Activated T-helper 1 cell treated with anti-CD3 and anti-CD28 coated beads, Interleukin-2, amount 50 U/mL, for 16 hours (primary cell): Measurements from ENCODE around the gene INTS1.

ENCODE experiments used
- DNase-seq, 2 donors: peaks; one replicate each; pipeline ENCODE4 v3.0.0-alpha.2; 2020; ENCODE audit warnings: low read depth in 1 of 2, low spot score in 1 of 2

Gene INTS1

GRCh38 chr7:1508277-1508758 lies 4.1 kb upstream of the INTS1 start:
- DNase-seq = no peak

- no peak for DNase-seq
Observed at GRCh38 chr7:1505731-1506550, 1.8 kb upstream of the INTS1 start.

- no peak for DNase-seq
Observed at GRCh38 chr7:1503390-1503789, 799 bp downstream of the INTS1 start.

- no peak for DNase-seq
Observed at GRCh38 chr7:1502845-1503244, 1.3 kb downstream of the INTS1 start.

GRCh38 chr7:1501487-1502270 lies 2.5 kb downstream of the INTS1 start:
- DNase-seq = no peak

- no peak for DNase-seq
Observed at GRCh38 chr7:1500064-1500807, 4.0 kb downstream of the INTS1 start.

GRCh38 chr7:1499367-1500029 lies 4.7 kb downstream of the INTS1 start:
- no peak for DNase-seq

- no peak for DNase-seq
Observed at GRCh38 chr7:1498370-1499305, 5.6 kb downstream of the INTS1 start.

- DNase-seq = no peak
Observed at GRCh38 chr7:1497293-1497927, 6.8 kb downstream of the INTS1 start.

GRCh38 chr7:1496531-1497292 lies 7.5 kb downstream of the INTS1 start:
- DNase-seq = no peak

- DNase-seq = no peak
Observed at GRCh38 chr7:1495564-1496242, 8.5 kb downstream of the INTS1 start.

- no peak for DNase-seq
Observed at GRCh38 chr7:1494866-1495563, 9.2 kb downstream of the INTS1 start.

GRCh38 chr7:1494447-1494846 lies 9.7 kb downstream of the INTS1 start:
- no peak for DNase-seq

- no peak for DNase-seq
Observed at GRCh38 chr7:1493571-1493970, 10.6 kb downstream of the INTS1 start.

GRCh38 chr7:1493129-1493528 lies 11.1 kb downstream of the INTS1 start:
- no peak for DNase-seq

- DNase-seq = no peak
Observed at GRCh38 chr7:1492640-1493039, 11.5 kb downstream of the INTS1 start.

- DNase-seq = no peak
Observed at GRCh38 chr7:1492221-1492620, 12.0 kb downstream of the INTS1 start.

- DNase-seq = no peak
Observed at GRCh38 chr7:1490837-1491236, 13.4 kb downstream of the INTS1 start.
